IMR-90 (cell line): Measurements from ENCODE around the gene HSPB6. TPM values are rescaled to one million over a fixed set of nuclear protein-coding genes. Genes with fewer than 3 reads are reported as not detected.

ENCODE experiments used
- ATAC-seq: fragments of 200-7000 bp; cut with Tn5 transposase; 2 replicates; pipeline ENCODE4 v1.9.1; 2020; ENCODE audit warnings: low read depth, mild to moderate bottlenecking, moderate library complexity
- BruUV-seq: library from RNA; stranded (reverse); fragments of 400-500 nt; replicated peaks from 2 replicates; lab custom pipeline; 2021; lab: Mats Ljungman, UMichigan
- CTCF ChIA-PET: fragments of 300-600 bp; formaldehyde crosslinking; extraction: SDS; loops from one replicate; lab custom pipeline; 2021; ENCODE audit warnings: antibody characterized with exemption; lab: Yijun Ruan, JAX
- POLR2A ChIA-PET: fragments of 300-600 bp; sonication (Branson Sonifier 250); formaldehyde crosslinking; loops from one replicate; lab custom pipeline; 2022; ENCODE audit warnings: antibody characterized with exemption; ENCODE audit not compliant: unreplicated experiment; lab: Charles Lee
- DNase-seq: peaks from one replicate; pipeline ENCODE4 v3.0.0; 2013
- H2AFZ ChIP-seq: replicated peaks from 2 replicates; pipeline ENCODE3; 2013; ENCODE audit warnings: low read length, mild to moderate bottlenecking; ENCODE audit not compliant: poor library complexity
- H2AK5ac ChIP-seq: 2 replicates; pipeline ENCODE4 v1.6.1; 2013; ENCODE audit warnings: low read depth, low read length, inconsistent platforms
- H2AK9ac ChIP-seq: replicated peaks from 2 replicates; pipeline ENCODE3; 2013; ENCODE audit warnings: mild to moderate bottlenecking, low read depth, low read length, moderate library complexity; ENCODE audit not compliant: poor library complexity
- H2BK120ac ChIP-seq: 2 replicates; pipeline ENCODE4 v1.6.1; 2013; ENCODE audit warnings: low read depth, low read length, inconsistent platforms
- H2BK15ac ChIP-seq: 3 replicates; pipeline ENCODE4 v1.6.1; 2013; ENCODE audit warnings: low read depth, low read length, inconsistent platforms
- H2BK20ac ChIP-seq: 2 replicates; pipeline ENCODE4 v1.6.1; 2013; ENCODE audit warnings: low read depth, mild to moderate bottlenecking, inconsistent platforms, low read length, moderate library complexity
- H2BK5ac ChIP-seq: 2 replicates; pipeline ENCODE4 v1.6.1; 2013; ENCODE audit warnings: mild to moderate bottlenecking, low read depth, low read length, inconsistent platforms; ENCODE audit not compliant: poor library complexity, severe bottlenecking
- H3K14ac ChIP-seq: replicated peaks from 2 replicates; pipeline ENCODE4 v1.6.1; 2013; ENCODE audit warnings: low read depth, low read length, inconsistent platforms
- H3K18ac ChIP-seq: 2 replicates; pipeline ENCODE4 v1.6.1; 2013; ENCODE audit warnings: low read depth, low read length, control low read depth
- H3K23ac ChIP-seq: 2 replicates; pipeline ENCODE4 v1.6.1; 2013; ENCODE audit warnings: low read depth, low read length, inconsistent platforms
- H3K27ac ChIP-seq: 2 replicates; pipeline ENCODE4 v1.5.1; 2013; ENCODE audit warnings: mild to moderate bottlenecking, control low read depth, low read length; ENCODE audit not compliant: insufficient read depth
- H3K27me3 ChIP-seq: 2 replicates; pipeline ENCODE4 v1.6.1; 2013; ENCODE audit warnings: low read length; ENCODE audit not compliant: control insufficient read depth, insufficient read depth
- H3K36me3 ChIP-seq: 2 replicates; pipeline ENCODE4 v1.6.1; 2013; ENCODE audit warnings: low read length, mixed read lengths; ENCODE audit not compliant: control insufficient read depth, insufficient read depth
- H3K4ac ChIP-seq: 2 replicates; pipeline ENCODE4 v1.6.1; 2013; ENCODE audit warnings: low read depth, low read length, inconsistent platforms
- H3K4me1 ChIP-seq: 2 replicates; pipeline ENCODE4 v1.6.1; 2013; ENCODE audit warnings: low read length, mixed read lengths; ENCODE audit not compliant: control insufficient read depth, insufficient read depth
- H3K4me2 ChIP-seq: 2 replicates; pipeline ENCODE4 v1.6.1; 2013; ENCODE audit warnings: low read depth, mild to moderate bottlenecking, control low read depth, low read length, moderate library complexity
- H3K4me3 ChIP-seq: 2 replicates; pipeline ENCODE4 v1.5.1; 2013; ENCODE audit warnings: low read depth, mild to moderate bottlenecking, control low read depth, low read length, moderate library complexity; ENCODE audit not compliant: insufficient read depth
- H3K56ac ChIP-seq: 2 replicates; pipeline ENCODE4 v1.6.1; 2013; ENCODE audit warnings: low read length, inconsistent platforms; ENCODE audit not compliant: insufficient read depth; ENCODE audit errors: extremely low read depth
- H3K79me1 ChIP-seq, 2 experiments: 2 replicates each; pipeline ENCODE4 v1.6.1; 2013; ENCODE audit warnings: low read length in 2 of 2, inconsistent platforms in 1 of 2, low read depth in 1 of 2
- H3K9ac ChIP-seq: 2 replicates; pipeline ENCODE4 v1.6.1; 2013; ENCODE audit warnings: low read depth, low read length, control low read depth
- H3K9me1 ChIP-seq: 2 replicates; pipeline ENCODE4 v1.6.1; 2013; ENCODE audit warnings: low read length, inconsistent platforms; ENCODE audit not compliant: insufficient read depth
- H3K9me3 ChIP-seq: 2 replicates; pipeline ENCODE4 v1.6.1; 2013; ENCODE audit warnings: low read length; ENCODE audit not compliant: control insufficient read depth, insufficient read depth
- H4K20me1 ChIP-seq: 2 replicates; pipeline ENCODE4 v1.6.1; 2013; ENCODE audit warnings: low read length, inconsistent platforms; ENCODE audit not compliant: insufficient read depth
- H4K5ac ChIP-seq: 2 replicates; pipeline ENCODE4 v1.6.1; 2013; ENCODE audit warnings: mild to moderate bottlenecking, low read depth, low read length, control low read depth
- H4K8ac ChIP-seq, 2 experiments: 2 replicates each; pipeline ENCODE4 v1.6.1; 2013; ENCODE audit warnings: low read depth in 2 of 2, low read length in 2 of 2, control low read depth in 1 of 2, inconsistent platforms in 1 of 2
- H4K91ac ChIP-seq: 2 replicates; pipeline ENCODE4 v1.6.1; 2013; ENCODE audit warnings: low read depth, low read length, inconsistent platforms; ENCODE audit not compliant: insufficient read depth
- BHLHE40 ChIP-seq: fragments of 150-350 bp; IDR thresholded peaks from 2 replicates; pipeline ENCODE4 v1.6.1; 2016; ENCODE audit warnings: mild to moderate bottlenecking, low read depth, low read length
- CEBPB ChIP-seq: IDR thresholded peaks from 2 replicates; pipeline ENCODE4 v1.6.1; 2012; ENCODE audit warnings: low read depth, low read length, improper control_type of control experiment
- CHD1 ChIP-seq: IDR thresholded peaks from 2 replicates; pipeline ENCODE4 v1.6.1; 2012; ENCODE audit warnings: low read depth, low read length, improper control_type of control experiment
- CTCF ChIP-seq: conservative IDR thresholded peaks from 2 replicates; pipeline ENCODE4 v1.5.1; 2012; ENCODE audit warnings: mild to moderate bottlenecking, low read depth, low read length, improper control_type of control experiment
- FOS ChIP-seq: fragments of 150-350 bp; IDR thresholded peaks from 2 replicates; pipeline ENCODE4 v1.6.1; 2016; ENCODE audit warnings: low read depth, low read length
- MAFK ChIP-seq: IDR thresholded peaks from 2 replicates; pipeline ENCODE4 v1.6.1; 2012; ENCODE audit warnings: low read depth, low read length, improper control_type of control experiment
- MXI1 ChIP-seq: IDR thresholded peaks from 2 replicates; pipeline ENCODE4 v1.6.1; 2012; ENCODE audit warnings: low read depth, mild to moderate bottlenecking, low read length, moderate library complexity, borderline replicate concordance
- NFE2L2 ChIP-seq: fragments of 150-350 bp; IDR thresholded peaks from 2 replicates; pipeline ENCODE4 v1.6.1; 2016; ENCODE audit warnings: low read depth, mild to moderate bottlenecking, low read length
- POLR2A ChIP-seq: IDR thresholded peaks from 2 replicates; pipeline ENCODE4 v1.6.1; 2012; ENCODE audit warnings: mild to moderate bottlenecking, low read depth, low read length
- RAD21 ChIP-seq: IDR thresholded peaks from 2 replicates; pipeline ENCODE4 v1.6.1; 2012; ENCODE audit warnings: low read length, improper control_type of control experiment
- RCOR1 ChIP-seq: IDR thresholded peaks from 2 replicates; pipeline ENCODE4 v1.6.1; 2012; ENCODE audit warnings: mild to moderate bottlenecking, low read length, improper control_type of control experiment; ENCODE audit not compliant: insufficient replicate concordance
- RFX5 ChIP-seq: IDR thresholded peaks from 2 replicates; pipeline ENCODE4 v1.8.0; 2012; ENCODE audit warnings: low read depth, mild to moderate bottlenecking, low read length, moderate library complexity
- SMC3 ChIP-seq: fragments of 150-350 bp; IDR thresholded peaks from 2 replicates; pipeline ENCODE4 v1.6.1; 2016; ENCODE audit warnings: low read depth, mild to moderate bottlenecking, antibody characterized with exemption, low read length, moderate library complexity
- WGBS, 2 experiments: methylation state at CpG; one replicate each; pipeline versions ENCODE4 v1.1.5 to v1.1.7; 2013; ENCODE audit warnings: missing lambda C conversion rate in 2 of 2; ENCODE audit not compliant: insufficient read length in 1 of 2; ENCODE audit errors: extremely low coverage in 2 of 2; 5-methylcytosine and 5-hydroxymethylcytosine counted together
- dilution Hi-C: fragments of 300-500 bp; cut with HindIII; formaldehyde crosslinking; loops from one replicate; pipeline ENCODE4 v1.14.3; 2018; ENCODE audit warnings: low sequenced_read_pairs; ENCODE audit not compliant: unreplicated experiment
- in situ Hi-C: fragments of 300-500 bp; cut with MboI; formaldehyde crosslinking; loops from 3 replicates; pipeline ENCODE4 v1.14.3; 2019; ENCODE audit warnings: low sequenced_read_pairs, inconsistent platforms, mixed read lengths
- intact Hi-C: fragments of 100-400 bp; cut with micrococcal nuclease; formaldehyde crosslinking; loops from 2 replicates; pipeline ENCODE4 v1.10.0; 2022
- polyA plus RNA-seq, 3 experiments: library from polyadenylated mRNA; depleted of rRNA; stranded (reverse); fragments of >200 nt; gene quantifications; 2 replicates each; pipeline ENCODE4 v1.2.3, GENCODE V29; 2012; ENCODE audit warnings: low replicate concordance in 1 of 3
- total RNA-seq: library from RNA; depleted of rRNA; stranded (reverse); fragments of >200 nt; gene quantifications from 2 replicates; pipeline ENCODE4 v1.2.3, GENCODE V29; 2012
- TF ChIP-seq, protein P1 (sequence below): fragments of 150-350 bp; IDR thresholded peaks from 2 replicates; pipeline ENCODE4 v1.6.1; 2017; ENCODE audit warnings: mild to moderate bottlenecking, antibody characterized with exemption, low read length, low read depth
- TF ChIP-seq, protein P2 (sequence below): fragments of 150-350 bp; IDR thresholded peaks from 2 replicates; pipeline ENCODE4 v1.6.1; 2016; ENCODE audit warnings: low read depth, mild to moderate bottlenecking, low read length, moderate library complexity, borderline replicate concordance

The HSPB6 gene
- total and polyA plus RNA-seq, 2 of the 4 experiments (the other 2 are of a cell fraction): 5.7 to 206 TPM

- no peaks in the 10 kb centered on the region for H3K36me3 ChIP-seq
- no peak overlapping the region for H3K4ac ChIP-seq
- no peaks in the 10 kb centered on the region for H3K4me1 ChIP-seq
- no peaks in the 10 kb centered on the region for H4K20me1 ChIP-seq
- no peak overlapping the region for H2AK9ac ChIP-seq
- ChIA-PET POLR2A (no interaction called here), CTCF (no interaction called here)
- no peak overlapping the region for H3K27ac ChIP-seq
- no peak overlapping the region for H4K8ac ChIP-seq
- intact Hi-C loops: no loop called here
- no peaks in the 10 kb centered on the region for H3K9me3 ChIP-seq
- no peaks in the 10 kb centered on the region for H3K79me1 ChIP-seq
- H2AK5ac ChIP-seq: no peak overlapping the region
- no peak for DNase-seq
- dilution Hi-C loops: no loop called here
- H4K91ac ChIP-seq: no peak overlapping the region
- no peak overlapping the region for H3K14ac ChIP-seq
- no peak overlapping the region for H3K23ac ChIP-seq
- no peak overlapping the region for H3K4me3 ChIP-seq
- 100% methylated on average over 2 of the region's 9 CpGs; no CpG with 5 or more reads in 1 of the 2 experiments for WGBS, 2 experiments
- no peak overlapping the region for H4K5ac ChIP-seq
- peaks cover 13% of the 10 kb centered on the region for H3K27me3 ChIP-seq
- H2BK15ac ChIP-seq: no peak overlapping the region
- H3K9ac ChIP-seq: no peak overlapping the region
- no peak overlapping the region for H2BK20ac ChIP-seq
- no peak overlapping the region for H2BK120ac ChIP-seq
- no peak overlapping the region for H3K18ac ChIP-seq
- no peak overlapping the region for H2BK5ac ChIP-seq
- no peak overlapping the region for H3K4me2 ChIP-seq
- no peak for TF ChIP-seq SMC3
- no peak for TF ChIP-seq CHD1
- TF ChIP-seq POLR2A: no peak
- no peak for TF ChIP-seq MAFK
- TF ChIP-seq, protein P1, sequence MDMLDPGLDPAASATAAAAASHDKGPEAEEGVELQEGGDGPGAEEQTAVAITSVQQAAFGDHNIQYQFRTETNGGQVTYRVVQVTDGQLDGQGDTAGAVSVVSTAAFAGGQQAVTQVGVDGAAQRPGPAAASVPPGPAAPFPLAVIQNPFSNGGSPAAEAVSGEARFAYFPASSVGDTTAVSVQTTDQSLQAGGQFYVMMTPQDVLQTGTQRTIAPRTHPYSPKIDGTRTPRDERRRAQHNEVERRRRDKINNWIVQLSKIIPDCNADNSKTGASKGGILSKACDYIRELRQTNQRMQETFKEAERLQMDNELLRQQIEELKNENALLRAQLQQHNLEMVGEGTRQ: no peak
- TF ChIP-seq CTCF: no peak
- no peak for TF ChIP-seq RFX5
- TF ChIP-seq MXI1: no peak
- TF ChIP-seq FOS: no peak
- no peak for TF ChIP-seq CEBPB
- TF ChIP-seq RCOR1: no peak
- no peak for TF ChIP-seq NFE2L2
- TF ChIP-seq, protein P2, sequence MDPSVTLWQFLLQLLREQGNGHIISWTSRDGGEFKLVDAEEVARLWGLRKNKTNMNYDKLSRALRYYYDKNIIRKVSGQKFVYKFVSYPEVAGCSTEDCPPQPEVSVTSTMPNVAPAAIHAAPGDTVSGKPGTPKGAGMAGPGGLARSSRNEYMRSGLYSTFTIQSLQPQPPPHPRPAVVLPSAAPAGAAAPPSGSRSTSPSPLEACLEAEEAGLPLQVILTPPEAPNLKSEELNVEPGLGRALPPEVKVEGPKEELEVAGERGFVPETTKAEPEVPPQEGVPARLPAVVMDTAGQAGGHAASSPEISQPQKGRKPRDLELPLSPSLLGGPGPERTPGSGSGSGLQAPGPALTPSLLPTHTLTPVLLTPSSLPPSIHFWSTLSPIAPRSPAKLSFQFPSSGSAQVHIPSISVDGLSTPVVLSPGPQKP: no peak
- TF ChIP-seq BHLHE40: no peak
- no peak for TF ChIP-seq RAD21
- H3K56ac ChIP-seq: no peak overlapping the region
- no peak for ATAC-seq
- BruUV-seq: no TSS peak
- in situ Hi-C loops: no loop called here
- H2AFZ ChIP-seq: no peak overlapping the region
- no peaks in the 10 kb centered on the region for H3K9me1 ChIP-seq
Measured at GRCh38 chr19:35791814-35792279, 35.0 kb upstream of the HSPB6 start.
